ENCODE data around the gene SEC14L6.

DNA sequence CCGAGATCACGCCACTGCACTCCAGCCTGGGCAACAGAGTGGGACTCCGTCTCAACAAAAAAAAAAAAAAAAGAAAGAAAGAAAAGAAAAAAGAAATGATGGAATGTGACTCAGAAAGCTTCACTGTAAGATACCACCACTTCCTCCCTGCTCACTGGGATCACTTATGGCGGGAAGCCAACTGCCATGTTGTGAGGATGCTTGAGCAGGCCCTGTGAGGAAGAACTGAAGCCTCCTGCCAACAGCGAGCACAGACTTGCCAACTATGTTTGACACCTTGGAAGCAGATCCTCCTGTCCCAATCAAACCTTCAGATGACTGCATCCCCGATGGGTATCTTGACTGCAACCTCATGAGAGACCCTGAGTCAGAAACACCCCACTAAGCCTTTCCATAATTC, 8.3 kb downstream of the SEC14L6 start:
- no peak for TF ChIP-seq ARNTL (CRISPR knock-in tag; IDR thresholded peaks at IDR 0.05; ENCODE audit: borderline replicate concordance, low read depth)
- no peak for TF ChIP-seq CSDC2 (CRISPR knock-in tag; IDR thresholded peaks at IDR 0.05)
- TF ChIP-seq, protein P1, sequence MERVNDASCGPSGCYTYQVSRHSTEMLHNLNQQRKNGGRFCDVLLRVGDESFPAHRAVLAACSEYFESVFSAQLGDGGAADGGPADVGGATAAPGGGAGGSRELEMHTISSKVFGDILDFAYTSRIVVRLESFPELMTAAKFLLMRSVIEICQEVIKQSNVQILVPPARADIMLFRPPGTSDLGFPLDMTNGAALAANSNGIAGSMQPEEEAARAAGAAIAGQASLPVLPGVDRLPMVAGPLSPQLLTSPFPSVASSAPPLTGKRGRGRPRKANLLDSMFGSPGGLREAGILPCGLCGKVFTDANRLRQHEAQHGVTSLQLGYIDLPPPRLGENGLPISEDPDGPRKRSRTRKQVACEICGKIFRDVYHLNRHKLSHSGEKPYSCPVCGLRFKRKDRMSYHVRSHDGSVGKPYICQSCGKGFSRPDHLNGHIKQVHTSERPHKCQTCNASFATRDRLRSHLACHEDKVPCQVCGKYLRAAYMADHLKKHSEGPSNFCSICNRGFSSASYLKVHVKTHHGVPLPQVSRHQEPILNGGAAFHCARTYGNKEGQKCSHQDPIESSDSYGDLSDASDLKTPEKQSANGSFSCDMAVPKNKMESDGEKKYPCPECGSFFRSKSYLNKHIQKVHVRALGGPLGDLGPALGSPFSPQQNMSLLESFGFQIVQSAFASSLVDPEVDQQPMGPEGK (CRISPR knock-in tag; IDR thresholded peaks at IDR 0.05; ENCODE audit: borderline replicate concordance), result no peak
- no peak for TF ChIP-seq BACH2 (CRISPR knock-in tag; IDR thresholded peaks at IDR 0.05; ENCODE audit: borderline replicate concordance)
